ENCODE results near the gene OR5D16. TPM values are rescaled to one million over a fixed set of nuclear protein-coding genes. Genes with fewer than 3 reads are reported as not detected.

Gene OR5D16
- total RNA-seq = not detected in 2 replicates

GRCh38 chr11:55838452-55838851, at the start of gene OR5D16:
Gene OR5D16 (plus strand): TSS chr11:55838752. CDS start chr11:55838752, 0 bp downstream.

GRCh38 chr11:55795256-55795655, 43.3 kb upstream of the OR5D16 start, which contains the start of gene OR5D14:
Gene OR5D14 (plus strand): TSS chr11:55795556. CDS start chr11:55795556, 0 bp downstream.

GRCh38 chr11:55811067-55811466, 27.5 kb upstream of the OR5D16 start, which contains the start of gene OR5L1:
Gene OR5L1 (plus strand): TSS chr11:55811367. CDS start chr11:55811467, 100 bp downstream.

GRCh38 chr11:55819330-55819729, 19.2 kb upstream of the OR5D16 start, which contains the start of gene OR5D18:
Gene OR5D18 (plus strand): TSS chr11:55819630. CDS start chr11:55819630, 0 bp downstream.

GRCh38 chr11:55826919-55827318, 11.6 kb upstream of the OR5D16 start, which contains the start of gene OR5L2:
Gene OR5L2 (plus strand): TSS chr11:55827219. CDS start chr11:55827219, 0 bp downstream.

GRCh38 chr11:55882997-55883396, 44.4 kb downstream of the OR5D16 start, which contains the start of gene TRIM51:
Gene TRIM51 (plus strand): TSS chr11:55883297. CDS start chr11:55885429, 2,132 bp downstream.

Small RNA genes within 50 kb of the gene (small RNA-seq; reads per million reads assigned to genes)
- gene AC036111.3 = not detected

Other genes with a start within 250 kb of the OR5D16 start
- not detected in 2 replicates for gene OR4C11, start 231.1 kb upstream of the OR5D16 start, total RNA-seq
- not detected in 2 replicates for gene OR4P4, start 203.6 kb upstream of the OR5D16 start, total RNA-seq
- gene OR4S2, start 190.4 kb upstream of the OR5D16 start, total RNA-seq = not detected in 2 replicates
- not detected in 2 replicates for gene OR4C6, start 176.6 kb upstream of the OR5D16 start, total RNA-seq
- gene OR5D13, start 65.3 kb upstream of the OR5D16 start, total RNA-seq = not detected in 2 replicates
- not detected in 2 replicates for gene OR5D14, start 43.2 kb upstream of the OR5D16 start, total RNA-seq
- gene OR5L1, start 27.4 kb upstream of the OR5D16 start, total RNA-seq = not detected in 2 replicates
- not detected in 2 replicates for gene OR5D18, start 19.1 kb upstream of the OR5D16 start, total RNA-seq
- not detected in 2 replicates for gene OR5L2, start 11.5 kb upstream of the OR5D16 start, total RNA-seq
- gene TRIM51, start 44.5 kb downstream of the OR5D16 start, total RNA-seq = not detected in 2 replicates
- not detected in 2 replicates for gene OR5W2, start 75.8 kb downstream of the OR5D16 start, total RNA-seq
- not detected in 2 replicates for gene OR5I1, start 97.6 kb downstream of the OR5D16 start, total RNA-seq
- gene OR10AG1, start 131.2 kb downstream of the OR5D16 start, total RNA-seq = not detected in 2 replicates
- not detected in 2 replicates for gene OR5F1, start 155.9 kb downstream of the OR5D16 start, total RNA-seq
- gene OR5AS1, start 188.9 kb downstream of the OR5D16 start, total RNA-seq = not detected in 2 replicates

All from vein endothelial cell (primary cell).